NCI-H2227 (cell line): Measurements from ENCODE around the gene ZSCAN21.
"Not testable (repeated sequence)": the region's sequence is repeated elsewhere in the genome, so short reads cannot be mapped to it uniquely, and the experiment has no call there.

Experiments used
- DNase-seq: peaks from one replicate; lab custom pipeline; 2025; ENCODE audit not compliant: unreplicated experiment; lab: John Stamatoyannopoulos, UW

Gene ZSCAN21

DNA sequence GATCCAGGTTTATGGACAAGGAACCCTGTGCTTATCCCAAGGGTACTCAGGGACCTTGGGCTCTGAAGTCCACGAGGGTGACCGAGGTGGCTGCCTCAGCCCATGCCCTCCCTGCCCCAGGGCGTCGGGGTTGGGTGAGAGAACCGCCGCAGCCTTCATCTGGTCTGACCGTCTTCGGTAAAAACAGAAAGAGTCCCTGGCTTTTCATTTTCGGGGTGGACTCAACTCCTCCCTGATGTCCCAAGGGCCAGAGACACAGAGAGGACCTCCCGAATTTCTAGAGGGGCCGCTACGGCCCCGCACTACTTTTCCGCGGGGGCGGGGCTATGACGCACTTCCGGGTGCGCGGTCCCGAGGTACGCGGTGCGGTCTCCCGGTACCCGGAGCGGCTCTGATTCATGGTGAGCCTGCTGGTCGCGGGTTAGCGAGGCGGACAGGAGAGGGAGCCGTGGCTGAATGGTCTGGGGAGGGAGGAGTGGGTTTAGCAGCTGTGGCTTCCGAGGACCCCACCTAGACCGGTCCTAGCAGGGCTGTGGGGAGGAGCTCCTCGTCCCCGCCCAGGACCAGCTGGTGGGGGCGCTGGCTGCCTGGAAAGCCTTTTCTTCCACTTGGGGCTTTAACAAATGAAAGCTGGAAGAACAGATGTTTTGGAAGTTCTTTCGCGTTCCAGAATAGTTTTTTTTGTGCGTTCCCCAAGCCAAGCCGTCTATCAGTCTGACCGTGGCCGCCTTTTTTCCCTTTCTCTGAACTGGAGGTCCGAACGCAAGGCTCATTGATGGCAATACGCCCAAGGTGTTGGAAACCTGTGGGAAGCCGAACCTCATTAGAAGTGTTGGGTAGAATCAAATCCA is at the start of gene ZSCAN21:
TSS of gene ZSCAN21 (plus strand) at position 334 of the 851 bp plus-strand sequence. CDS start 7,233 bp downstream, outside the sequence.
- peak; percentile 95 for DNase-seq

DNA sequence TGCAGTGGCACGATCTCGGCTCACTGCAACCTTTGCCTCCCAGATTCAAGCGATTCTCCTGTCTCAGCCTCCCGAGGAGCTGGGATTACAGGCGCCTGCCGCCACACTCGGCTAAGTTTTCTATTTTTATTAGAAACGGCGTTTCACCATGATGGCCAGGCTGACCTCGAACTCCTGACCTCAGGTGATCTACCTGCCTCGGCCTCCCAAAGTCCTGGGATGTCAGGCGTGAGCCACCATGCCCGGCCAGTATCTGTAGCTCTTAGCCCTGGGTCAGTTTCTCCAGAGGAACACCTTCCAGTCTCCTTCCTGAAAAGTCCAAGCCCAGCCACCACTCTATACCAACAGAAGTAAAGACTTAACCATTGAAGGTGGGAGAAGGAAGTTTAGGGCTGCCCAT is 49.3 kb upstream of the ZSCAN21 start:
- DNase-seq = no peak

DNA sequence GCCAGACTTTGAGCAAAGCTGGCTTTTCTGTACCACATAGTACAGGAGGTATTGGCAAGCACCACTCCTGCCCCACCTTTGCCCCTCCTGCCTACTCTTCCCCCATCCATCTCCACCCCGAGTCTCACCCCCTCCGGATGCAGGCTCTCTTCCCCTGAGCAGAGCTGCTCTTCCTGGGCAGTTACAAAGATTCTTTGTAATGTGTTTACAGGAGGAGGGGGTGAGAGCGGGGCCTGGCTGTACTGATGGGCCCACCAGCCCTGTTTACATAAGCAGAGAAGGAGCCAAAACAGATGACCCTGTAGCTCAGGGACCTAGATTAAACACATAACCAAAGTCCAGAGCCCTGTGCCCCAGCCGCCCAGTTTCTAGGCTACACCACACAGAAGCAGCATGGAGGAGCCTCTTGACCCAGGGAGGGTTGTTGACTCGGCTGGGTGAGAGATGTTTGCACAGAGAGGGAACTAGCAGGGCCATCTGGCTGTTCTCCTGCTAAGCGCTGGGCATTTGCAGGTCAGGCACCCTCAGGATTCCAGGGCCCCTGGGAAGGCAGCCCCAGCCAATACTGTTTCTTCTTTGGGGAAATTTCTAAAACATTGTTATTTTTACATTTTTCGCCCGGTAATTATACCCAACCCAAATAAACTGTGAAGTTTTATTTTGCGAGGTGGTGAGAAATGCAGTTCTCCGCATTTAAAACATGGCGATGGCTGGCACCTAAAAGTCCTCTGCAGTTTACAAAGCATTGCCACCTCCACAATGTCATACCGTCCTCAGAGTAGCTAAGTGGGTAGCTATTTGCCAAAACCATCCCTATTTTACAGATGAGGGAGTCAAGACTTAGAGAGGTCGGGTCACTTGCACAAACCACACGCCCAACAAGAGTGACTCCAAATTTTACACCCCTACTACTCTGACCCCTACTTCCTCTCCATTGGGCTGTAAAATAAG is 45.6 kb upstream of the ZSCAN21 start:
- peak; percentile 25 for DNase-seq

DNA sequence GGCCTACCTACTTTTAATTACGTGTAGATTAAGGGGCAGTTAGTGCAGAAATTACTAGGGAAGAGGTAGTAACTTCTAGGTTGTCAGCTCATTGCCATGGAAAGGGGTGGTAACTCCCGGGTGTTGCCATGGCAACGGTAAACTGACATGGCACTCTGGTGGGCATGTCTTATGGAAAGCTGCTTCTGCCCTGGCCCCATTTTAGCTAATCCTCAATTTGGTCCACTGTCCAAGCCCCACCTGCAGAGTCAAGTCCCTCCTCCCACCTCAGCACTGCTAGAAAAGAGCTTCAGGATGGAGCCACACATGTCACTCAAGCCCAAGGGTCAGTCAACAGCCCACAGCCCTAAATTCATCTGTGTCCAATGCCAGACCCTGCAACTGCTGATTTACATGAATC is 41.7 kb upstream of the ZSCAN21 start:
- peak; percentile 15 for DNase-seq

DNA sequence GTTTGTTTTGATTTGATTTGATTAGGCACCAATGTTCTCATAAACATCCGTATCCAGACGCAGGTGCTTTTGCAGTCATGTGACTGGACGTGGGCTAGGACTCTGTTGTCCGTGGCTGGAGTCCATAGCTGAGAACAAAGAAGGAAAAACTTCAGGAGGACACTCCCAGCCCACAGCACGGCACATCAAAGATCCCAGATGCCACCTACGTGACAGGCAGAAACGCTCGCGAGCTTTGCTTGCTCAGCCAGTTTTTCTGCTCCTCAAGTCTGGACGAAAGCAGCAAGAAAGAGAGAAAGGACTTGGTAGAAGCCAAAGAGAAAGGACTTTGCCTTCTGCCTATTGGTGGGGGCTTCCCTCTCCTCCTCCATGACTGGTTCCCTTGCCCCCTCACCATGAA is 41.0 kb upstream of the ZSCAN21 start:
- no peak for DNase-seq

DNA sequence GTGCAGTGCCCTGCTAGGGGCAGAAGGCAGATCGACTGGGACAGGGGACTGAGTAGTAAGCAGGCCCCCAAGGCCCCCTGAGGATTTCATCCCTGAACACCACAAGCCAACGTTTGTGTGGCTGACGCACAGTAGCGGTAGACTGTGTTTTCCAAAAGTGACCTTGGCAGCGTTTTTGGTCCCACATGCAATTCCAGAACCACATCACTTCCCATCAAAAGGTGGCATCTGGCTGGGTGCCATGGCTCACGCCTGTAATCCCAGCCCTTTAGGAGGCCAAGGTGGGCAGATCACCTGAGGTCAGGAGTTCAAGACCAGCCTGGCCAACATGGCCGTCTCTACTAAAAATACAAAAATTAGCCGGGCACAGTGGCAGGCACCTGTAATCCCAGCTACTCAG is 39.6 kb upstream of the ZSCAN21 start:
- not testable (repeated sequence) for DNase-seq

DNA sequence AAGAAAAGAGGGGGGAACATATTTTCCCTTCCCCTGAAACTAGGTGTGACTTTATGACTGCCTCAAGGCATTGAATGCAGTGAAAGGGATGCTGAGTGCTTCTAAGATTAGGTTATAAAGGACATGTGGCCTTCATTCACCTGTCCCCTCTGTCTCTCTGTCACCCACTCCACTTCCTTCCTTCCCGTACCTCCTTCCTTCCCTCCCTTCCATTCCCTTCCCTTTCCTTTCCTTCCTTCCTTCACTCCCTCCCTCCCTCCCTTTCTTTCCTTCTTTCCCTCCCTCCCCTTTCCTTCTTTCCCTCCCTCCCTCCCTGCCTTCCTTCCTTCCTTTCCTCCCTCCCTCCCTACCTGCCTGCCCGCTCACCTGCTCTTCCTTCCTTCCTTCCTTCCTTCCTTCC is 38.7 kb upstream of the ZSCAN21 start:
- no peak for DNase-seq

DNA sequence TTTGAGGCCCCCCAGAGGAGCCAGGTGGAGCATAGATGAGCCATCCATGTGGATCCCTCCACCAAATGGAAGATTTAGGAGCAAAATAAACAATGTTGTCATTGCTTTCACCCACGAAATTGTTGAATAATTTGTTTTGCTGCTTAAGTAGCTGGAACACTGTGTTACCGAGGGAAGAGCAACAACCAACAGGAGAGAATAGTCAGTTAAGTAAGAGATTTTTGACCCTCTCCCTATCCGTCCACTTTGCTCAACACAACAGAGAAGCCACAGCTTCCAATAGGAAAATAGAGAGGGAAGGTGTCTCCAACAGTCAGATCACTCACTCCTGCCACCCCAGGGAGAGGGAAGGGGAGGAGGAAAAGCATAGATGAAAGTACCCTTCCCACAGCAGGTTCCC is 38.1 kb upstream of the ZSCAN21 start:
- no peak for DNase-seq

DNA sequence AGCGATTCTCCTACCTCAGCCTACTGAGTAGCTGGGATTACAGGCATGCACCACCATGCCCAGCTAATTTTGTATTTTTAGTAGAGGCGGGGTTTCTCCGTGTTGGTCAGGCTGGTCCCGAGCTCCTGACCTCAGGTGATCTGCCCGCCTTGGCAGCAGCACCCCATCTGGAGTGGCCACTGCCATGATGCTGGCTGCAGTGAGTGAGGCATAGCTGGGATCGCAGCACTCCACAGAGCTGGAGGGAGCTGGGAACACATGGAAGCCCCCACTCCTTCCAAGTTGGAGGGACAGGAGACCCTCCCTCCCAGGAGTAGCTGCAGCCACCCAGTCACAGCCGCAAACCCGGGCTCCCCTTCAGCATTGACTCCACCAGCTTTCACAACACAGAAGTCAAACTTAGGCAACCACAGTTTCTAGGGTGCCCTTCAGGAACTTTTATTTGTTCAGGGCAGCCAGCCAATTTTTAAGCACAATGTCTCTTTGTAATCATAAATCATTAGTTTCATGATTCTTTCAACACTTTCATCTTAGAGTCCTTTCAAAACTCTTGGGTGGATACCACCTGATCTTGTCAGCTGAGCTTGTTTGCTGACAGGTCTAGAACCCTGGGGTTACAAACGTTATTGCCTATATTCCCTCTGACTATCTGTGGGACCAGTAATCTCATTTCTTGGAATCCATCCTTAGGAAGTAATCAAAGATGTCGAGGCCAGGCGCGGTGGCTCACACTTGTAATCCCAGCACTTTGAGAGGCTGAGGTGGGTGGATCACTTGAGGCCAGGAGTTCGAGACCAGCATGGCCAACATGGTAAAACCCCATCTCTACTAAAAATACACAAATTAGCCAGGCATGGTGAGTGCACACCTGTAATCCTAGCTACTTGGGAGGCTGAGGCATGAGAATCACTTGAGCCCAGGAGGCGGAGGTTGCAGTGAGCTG is 36.9 kb upstream of the ZSCAN21 start:
- DNase-seq = not testable (repeated sequence)

DNA sequence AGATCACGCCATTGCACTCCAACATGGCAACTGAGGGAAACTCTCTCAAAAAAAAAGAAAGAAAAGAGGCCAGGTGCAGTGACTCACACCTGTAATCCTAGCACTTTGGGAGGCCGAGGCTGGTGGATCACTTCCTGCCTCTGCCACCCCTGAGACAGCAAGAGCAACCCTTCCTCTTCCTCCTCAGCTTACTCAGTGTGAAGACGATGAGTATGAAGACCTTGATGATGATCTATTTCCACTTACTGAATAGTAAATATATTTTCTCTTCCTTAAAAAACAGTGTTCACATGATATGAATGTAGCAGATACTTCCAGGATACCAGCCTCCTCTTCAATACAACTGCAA is 36.3 kb upstream of the ZSCAN21 start:
- no peak for DNase-seq

DNA sequence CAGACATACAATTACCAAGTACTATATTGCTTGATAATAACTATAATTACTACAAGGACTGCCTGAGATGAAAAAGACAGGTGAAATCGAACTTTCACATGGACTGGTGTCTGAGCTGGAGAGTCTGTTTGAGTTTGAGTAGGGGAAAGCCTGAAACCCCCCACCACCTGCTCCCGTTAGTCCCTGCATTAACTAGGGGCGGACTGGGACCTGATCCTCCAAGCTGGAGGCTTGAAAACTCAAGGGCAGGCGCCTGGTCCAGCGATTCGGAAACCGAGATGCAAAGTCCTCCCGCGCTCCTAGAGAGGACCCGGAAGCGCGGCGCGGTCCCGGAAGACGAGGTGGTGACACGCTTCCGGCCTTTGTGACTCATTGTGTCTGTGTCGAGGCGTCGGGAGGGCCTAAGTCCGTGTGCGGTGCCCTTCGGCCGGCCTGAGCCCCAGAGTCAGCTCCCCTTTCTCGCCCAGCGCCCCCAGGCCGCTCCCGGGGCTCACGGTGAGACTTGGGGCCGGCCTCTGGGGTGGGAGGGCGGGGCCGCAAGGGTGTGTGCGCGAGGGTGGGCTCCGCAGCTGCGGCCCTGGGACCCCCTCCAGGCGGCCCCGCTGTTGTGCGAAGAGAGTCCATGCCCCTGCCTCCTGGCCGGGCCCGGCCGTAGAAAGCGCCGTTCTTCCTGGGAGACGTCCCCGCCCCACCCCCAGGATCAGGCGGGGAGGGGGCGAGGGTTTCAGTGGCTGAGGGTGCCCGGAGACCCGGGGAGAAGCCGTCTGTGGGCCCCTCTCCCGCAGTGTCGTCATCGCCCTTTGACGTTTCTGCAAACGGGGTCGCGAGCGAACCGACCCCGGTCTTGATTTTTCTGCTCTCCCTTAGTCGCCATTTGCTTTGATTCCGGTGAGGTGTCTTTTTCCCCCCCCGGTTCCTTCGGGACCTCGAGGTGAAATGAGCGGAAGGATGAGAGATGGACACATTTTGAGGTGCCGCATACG is 34.1 kb upstream of the ZSCAN21 start, which contains the start of gene ZKSCAN1:
TSS of gene ZKSCAN1 (plus strand) at position 365 of the 983 bp plus-strand sequence. CDS start 7,911 bp downstream, outside the sequence.
- DNase-seq = peak; percentile 97

DNA sequence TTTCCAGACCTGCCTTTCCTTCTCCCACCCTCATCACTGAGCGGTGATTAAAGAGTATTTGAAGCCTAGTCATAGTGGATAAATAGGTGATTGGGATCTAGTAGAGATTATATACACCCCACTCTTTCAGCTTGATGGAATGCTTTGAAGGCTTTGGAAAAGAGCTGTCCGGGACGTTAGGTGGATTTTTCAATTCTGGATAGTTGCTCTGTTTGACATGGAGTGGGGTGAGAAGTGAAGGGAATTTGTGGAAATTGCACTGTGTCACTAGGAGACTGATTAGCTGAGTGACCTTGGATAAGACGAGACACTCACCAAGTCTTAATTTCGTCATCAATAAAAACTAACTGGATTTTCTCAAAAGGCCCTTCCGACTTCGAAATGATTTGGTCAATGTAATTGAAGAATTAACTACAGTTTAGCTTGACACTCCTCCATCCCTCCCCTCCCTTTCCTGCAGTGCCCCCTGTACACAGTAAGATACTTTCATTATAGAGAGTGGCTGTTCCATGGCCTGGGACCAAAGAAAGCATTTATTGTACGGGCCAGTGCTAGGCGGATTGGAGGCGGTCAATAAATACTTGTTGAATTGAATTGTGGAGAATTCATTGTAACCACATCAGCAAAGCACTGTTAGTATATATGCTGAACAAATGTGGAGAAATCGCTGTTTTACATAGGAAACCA is 33.2 kb upstream of the ZSCAN21 start:
- peak; percentile 25 for DNase-seq

DNA sequence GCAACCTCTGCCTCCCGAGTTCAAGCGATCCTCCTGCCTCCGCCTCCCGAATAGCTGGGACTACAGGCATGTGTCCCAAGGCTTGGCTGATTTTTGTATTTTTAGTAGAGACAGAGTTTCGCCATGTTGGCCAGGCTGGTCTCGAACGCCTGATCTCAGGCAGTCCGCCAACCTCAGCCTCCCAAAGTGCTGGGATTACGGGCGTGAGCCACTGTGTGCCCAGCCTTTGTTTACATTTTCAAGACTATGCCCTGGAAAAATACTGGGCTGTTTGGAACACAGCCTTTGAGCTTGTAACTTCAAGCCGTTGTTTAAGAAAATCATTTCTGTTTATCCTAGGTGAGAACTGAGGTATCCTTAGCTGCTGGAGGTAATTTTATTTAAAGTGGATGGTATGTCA is 32.3 kb upstream of the ZSCAN21 start:
- DNase-seq = no peak

DNA sequence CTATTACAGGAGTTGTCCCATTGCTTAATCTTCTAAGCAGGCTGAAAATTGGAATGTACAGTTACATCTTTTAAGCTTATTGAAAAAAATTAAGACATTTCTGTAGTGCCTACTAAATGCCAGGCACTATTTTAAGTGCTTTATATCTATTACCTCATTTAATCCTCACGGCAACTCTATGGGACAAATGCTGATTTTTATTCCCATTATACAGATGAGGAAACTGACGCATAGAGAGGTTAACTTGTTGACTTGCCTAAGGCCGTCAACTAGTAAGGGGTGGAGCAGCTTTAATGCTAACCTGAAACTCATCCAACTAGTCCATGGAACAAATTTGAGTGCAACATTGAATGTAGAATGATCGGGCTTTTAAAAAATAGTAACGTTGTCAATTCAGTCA is 31.7 kb upstream of the ZSCAN21 start:
- DNase-seq = no peak

DNA sequence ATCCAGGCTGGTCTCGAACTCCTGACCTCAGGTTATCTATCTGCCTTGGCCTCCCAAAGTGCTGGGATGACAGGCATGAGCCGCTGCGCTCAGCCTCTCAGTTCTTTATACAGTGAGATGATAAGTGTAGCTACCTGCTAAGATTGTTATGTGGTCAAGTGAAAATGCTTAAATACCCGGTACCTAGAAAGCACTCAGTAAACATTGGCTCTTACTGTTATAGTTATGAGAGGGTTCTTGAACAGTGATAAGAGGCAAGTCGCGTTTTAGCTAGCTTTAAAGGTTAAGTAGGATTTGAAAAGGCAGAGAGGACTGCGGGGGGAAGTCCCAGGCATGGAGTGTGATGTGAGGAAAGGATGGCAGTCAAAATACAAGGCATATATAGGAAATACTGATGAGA is 29.7 kb upstream of the ZSCAN21 start:
- no peak for DNase-seq

DNA sequence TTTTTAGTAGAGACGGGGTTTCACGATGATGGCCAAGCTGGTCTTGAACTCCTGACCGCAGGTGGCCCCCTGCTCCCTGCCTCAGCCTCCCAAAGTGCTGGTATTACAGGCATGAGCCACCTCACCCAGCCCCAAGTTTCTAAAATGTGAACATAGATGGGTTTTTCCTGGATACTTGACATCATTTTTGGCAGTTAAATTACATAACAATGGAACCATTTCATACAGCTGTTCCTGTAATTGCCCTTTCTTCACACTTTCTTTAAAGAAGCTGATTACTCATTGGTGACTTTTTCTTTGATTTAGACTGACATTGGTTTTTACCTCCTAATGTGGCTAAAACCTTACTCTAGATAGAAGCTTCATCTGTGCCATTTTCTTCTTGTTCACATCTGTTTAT is 28.3 kb upstream of the ZSCAN21 start:
- no peak for DNase-seq

DNA sequence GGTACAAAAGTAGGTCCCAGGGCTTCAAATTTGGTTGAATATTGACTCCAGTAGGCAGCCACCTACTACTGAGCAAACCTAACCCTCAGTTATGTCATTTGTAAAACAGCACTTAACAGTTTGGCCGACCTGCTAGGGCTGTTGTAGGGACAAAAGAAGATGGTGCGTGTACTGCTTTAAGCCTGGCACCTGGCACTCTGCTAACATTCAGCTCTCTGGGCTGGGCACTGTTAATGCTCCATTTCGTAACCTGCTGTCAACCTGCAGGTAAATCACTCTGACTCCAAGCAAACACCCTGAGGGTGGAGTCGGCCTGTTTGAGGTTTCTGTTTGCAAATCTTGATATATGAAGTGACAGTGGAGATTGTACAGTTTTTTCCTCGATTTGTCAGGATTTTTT is 27.0 kb upstream of the ZSCAN21 start:
- DNase-seq = no peak

DNA sequence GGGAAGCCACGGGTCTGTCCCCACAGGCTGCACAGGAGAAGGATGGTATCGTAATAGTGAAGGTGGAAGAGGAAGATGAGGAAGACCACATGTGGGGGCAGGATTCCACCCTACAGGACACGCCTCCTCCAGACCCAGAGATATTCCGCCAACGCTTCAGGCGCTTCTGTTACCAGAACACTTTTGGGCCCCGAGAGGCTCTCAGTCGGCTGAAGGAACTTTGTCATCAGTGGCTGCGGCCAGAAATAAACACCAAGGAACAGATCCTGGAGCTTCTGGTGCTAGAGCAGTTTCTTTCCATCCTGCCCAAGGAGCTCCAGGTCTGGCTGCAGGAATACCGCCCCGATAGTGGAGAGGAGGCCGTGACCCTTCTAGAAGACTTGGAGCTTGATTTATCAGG is 26.0 kb upstream of the ZSCAN21 start:
- no peak for DNase-seq

DNA sequence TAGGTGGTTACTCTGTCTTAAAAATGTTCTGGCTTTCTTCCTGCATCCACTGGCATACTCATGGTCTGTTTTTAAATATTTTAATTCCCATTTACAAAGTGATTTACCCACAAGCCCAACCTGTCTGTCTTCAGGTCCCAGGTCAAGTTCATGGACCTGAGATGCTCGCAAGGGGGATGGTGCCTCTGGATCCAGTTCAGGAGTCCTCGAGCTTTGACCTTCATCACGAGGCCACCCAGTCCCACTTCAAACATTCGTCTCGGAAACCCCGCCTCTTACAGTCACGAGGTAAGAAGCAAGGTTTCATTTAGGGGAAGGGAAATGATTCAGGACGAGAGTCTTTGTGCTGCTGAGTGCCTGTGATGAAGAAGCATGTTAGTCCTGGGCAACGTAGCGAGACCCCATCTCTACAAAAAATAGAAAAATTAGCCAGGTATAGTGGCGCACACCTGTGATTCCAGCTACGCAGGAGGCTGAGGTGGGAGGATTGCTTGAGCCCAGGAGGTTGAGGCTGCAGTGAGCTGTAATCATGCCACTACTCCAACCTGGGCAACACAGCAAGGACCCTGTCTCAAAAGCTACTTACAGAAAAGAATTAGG is 25.5 kb upstream of the ZSCAN21 start:
- no peak for DNase-seq
